Measurements from ENCODE around the gene VMP1.
"Not testable (repeated sequence)": the region's sequence is repeated elsewhere in the genome, so short reads cannot be mapped to it uniquely, and the experiment has no call there.

Gene VMP1

DNA sequence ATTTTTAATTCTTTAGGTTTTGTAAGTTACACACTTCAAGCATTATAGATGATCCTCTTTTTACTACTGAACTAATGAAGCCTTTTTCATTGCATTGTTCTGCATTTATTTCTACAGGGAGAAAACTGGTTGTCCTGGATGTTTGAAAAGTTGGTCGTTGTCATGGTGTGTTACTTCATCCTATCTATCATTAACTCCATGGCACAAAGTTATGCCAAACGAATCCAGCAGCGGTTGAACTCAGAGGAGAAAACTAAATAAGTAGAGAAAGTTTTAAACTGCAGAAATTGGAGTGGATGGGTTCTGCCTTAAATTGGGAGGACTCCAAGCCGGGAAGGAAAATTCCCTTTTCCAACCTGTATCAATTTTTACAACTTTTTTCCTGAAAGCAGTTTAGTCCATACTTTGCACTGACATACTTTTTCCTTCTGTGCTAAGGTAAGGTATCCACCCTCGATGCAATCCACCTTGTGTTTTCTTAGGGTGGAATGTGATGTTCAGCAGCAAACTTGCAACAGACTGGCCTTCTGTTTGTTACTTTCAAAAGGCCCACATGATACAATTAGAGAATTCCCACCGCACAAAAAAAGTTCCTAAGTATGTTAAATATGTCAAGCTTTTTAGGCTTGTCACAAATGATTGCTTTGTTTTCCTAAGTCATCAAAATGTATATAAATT lies 132.3 kb downstream of the VMP1 start:
- TF ChIP-seq, protein P1, sequence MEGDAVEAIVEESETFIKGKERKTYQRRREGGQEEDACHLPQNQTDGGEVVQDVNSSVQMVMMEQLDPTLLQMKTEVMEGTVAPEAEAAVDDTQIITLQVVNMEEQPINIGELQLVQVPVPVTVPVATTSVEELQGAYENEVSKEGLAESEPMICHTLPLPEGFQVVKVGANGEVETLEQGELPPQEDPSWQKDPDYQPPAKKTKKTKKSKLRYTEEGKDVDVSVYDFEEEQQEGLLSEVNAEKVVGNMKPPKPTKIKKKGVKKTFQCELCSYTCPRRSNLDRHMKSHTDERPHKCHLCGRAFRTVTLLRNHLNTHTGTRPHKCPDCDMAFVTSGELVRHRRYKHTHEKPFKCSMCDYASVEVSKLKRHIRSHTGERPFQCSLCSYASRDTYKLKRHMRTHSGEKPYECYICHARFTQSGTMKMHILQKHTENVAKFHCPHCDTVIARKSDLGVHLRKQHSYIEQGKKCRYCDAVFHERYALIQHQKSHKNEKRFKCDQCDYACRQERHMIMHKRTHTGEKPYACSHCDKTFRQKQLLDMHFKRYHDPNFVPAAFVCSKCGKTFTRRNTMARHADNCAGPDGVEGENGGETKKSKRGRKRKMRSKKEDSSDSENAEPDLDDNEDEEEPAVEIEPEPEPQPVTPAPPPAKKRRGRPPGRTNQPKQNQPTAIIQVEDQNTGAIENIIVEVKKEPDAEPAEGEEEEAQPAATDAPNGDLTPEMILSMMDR (IDR thresholded peaks at IDR 0.05; ENCODE audit: control insufficient read depth, insufficient read depth, low read depth, low read length, missing control alignments), result no peak
- DNase-seq (ENCODE audit: low read depth), result no peak
- H3K4me3 ChIP-seq (ENCODE audit: control insufficient read depth, low read depth, low read length), result peak overlapping the region; percentile 68

DNA sequence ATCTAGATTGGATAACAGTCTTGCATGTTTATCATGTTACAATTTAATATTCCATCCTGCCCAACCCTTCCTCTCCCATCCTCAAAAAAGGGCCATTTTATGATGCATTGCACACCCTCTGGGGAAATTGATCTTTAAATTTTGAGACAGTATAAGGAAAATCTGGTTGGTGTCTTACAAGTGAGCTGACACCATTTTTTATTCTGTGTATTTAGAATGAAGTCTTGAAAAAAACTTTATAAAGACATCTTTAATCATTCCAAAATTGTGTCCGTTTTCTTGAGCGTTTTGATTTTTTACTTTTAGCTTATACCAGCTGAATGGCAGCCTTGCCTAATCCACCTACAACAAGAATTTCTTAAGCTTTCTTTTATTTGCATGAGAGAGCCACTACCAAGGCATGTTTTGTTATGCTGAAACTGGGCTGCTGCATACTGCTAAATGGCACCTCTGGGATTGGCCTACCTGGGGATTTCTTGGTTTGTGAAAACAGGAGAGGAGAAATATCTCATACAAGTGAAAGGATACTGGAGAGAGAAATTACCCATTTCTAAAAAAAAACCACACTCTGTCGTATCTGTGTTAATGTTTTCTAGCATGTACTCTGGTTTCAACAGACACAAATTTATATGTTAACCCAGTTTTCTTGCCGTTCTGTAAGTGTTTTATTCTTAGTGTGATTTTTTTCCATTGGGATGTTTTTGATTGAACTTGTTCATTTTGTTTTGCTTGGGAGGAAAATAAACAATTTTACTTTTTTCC lies 133.1 kb downstream of the VMP1 start:
- TF ChIP-seq, protein P1 (IDR thresholded peaks at IDR 0.05; ENCODE audit: control insufficient read depth, insufficient read depth, low read depth, low read length, missing control alignments), result no peak

DNA sequence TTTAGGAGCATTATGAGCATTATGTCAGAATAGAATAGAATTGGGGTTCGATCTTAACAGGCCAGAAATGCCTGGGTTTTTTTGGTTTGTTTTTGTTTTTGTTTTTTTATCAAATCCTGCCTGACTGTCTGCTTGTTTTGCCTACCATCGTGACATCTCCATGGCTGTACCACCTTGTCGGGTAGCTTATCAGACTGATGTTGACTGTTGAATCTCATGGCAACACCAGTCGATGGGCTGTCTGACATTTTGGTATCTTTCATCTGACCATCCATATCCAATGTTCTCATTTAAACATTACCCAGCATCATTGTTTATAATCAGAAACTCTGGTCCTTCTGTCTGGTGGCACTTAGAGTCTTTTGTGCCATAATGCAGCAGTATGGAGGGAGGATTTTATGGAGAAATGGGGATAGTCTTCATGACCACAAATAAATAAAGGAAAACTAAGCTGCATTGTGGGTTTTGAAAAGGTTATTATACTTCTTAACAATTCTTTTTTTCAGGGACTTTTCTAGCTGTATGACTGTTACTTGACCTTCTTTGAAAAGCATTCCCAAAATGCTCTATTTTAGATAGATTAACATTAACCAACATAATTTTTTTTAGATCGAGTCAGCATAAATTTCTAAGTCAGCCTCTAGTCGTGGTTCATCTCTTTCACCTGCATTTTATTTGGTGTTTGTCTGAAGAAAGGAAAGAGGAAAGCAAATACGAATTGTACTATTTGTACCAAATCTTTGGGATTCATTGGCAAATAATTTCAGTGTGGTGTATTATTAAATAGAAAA lies 133.8 kb downstream of the VMP1 start:
- H3K4me3 ChIP-seq (ENCODE audit: control insufficient read depth, low read depth, low read length), result peak overlapping the region; percentile 68
- not testable (repeated sequence) for DNase-seq (ENCODE audit: low read depth)

More for the DNA sequence above, 133.1 kb downstream of the VMP1 start:
- H3K4me3 ChIP-seq (ENCODE audit: control insufficient read depth, low read depth, low read length), result peak overlapping the region; percentile 68
- no peak for DNase-seq (ENCODE audit: low read depth)

DNA sequence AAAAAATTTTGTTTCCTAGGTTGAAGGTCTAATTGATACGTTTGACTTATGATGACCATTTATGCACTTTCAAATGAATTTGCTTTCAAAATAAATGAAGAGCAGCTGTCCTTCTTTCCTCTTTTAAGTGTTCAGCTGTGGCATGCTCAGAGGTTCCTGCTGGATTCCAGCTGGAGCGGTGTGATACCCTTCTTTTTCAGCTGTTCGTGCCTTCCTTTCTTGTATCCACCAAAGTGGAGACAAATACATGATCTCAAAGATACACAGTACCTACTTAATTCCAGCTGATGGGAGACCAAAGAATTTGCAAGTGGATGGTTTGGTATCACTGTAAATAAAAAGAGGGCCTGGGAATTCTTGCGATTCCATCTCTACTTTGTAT lies 134.4 kb downstream of the VMP1 start:
- not testable (repeated sequence) for DNase-seq (ENCODE audit: low read depth)
- H3K4me3 ChIP-seq (ENCODE audit: control insufficient read depth, low read depth, low read length), result peak overlapping the region; percentile 68

DNA sequence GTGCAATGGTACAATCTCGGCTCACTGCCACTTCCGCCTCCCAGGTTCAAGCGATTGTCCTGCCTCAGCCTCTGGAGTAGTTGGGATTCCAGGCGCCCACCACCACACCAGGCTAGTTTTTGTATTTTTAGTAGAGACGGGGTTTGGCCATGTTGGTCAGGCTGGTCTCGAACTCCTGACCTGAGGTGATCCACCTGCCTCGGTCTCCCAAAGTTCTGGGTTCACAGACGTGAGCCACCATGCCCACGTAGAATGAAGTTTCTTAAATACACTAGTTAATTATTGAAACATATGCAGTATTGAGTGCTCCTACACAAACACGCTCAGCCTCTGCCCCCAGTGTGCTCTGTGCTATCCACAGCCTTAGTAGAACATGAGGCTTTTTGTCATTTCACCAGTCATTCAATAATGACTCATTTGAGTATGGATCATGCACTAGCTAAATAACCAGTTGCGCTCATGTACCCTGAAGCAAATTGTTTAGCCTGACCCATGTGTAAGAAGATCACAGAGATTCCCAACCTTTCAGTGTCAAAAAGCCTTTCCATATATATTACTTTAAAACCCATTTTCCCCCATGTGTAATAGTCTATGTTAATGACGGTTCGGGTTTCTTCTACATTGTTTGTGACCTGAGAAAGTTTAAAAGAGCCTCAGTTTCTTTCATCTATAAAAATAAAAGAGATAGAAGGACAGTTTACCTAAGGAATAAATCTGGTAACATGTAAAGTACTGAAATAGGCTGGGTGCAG lies 135.6 kb downstream of the VMP1 start:
- peak; percentile 99 for DNase-seq (ENCODE audit: low read depth)
- TF ChIP-seq, protein P1 (IDR thresholded peaks at IDR 0.05; ENCODE audit: control insufficient read depth, insufficient read depth, low read depth, low read length, missing control alignments), result no peak
- H3K4me3 ChIP-seq (ENCODE audit: control insufficient read depth, low read depth, low read length), result no peak overlapping the region

DNA sequence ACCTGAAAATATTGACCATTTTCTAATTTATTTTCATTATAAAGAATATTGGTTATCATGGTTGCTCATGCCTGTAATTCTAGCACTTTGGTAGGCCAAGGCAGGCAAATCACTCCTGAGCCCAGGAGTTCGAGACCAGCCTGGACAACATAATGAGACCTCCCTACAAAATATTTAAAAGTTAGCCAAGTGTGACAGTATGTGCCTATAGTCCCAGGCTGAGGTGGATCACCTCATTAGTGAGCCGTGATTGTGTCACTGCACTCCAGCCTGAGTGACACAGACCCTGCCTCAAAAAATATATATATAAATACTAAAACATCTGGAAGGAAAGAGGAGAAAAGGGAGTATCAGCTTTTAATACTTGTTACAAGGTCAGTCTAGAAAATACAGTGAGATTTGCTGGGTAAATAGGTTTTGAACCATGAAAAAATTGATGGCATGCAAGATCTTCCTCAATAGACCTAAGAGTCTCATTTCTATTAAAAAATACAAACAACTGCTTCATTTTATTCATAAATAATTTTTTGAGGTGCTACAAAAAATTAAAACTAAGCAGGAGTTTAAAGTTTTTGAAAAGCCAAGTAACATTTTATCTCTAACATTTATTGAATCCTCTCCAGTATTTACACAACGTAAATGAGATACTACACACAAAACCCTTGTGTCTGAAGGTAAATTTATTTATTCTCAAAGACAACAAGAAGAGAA lies 137.6 kb downstream of the VMP1 start:
- no peak for DNase-seq (ENCODE audit: low read depth)
- TF ChIP-seq, protein P1 (IDR thresholded peaks at IDR 0.05; ENCODE audit: control insufficient read depth, insufficient read depth, low read depth, low read length, missing control alignments), result no peak
- no peak overlapping the region for H3K4me3 ChIP-seq (ENCODE audit: control insufficient read depth, low read depth, low read length)

All from AG09309 (cell line).